ENCODE results near the gene EIF1.
"Not testable (repeated sequence)": the region's sequence is repeated elsewhere in the genome, so short reads cannot be mapped to it uniquely, and the experiment has no call there.

The EIF1 gene

GRCh38 chr17:41679740-41680425, 8.8 kb upstream of the EIF1 start:
- WGBS, 2 experiments: 64 to 71% methylated on average over 5 of the region's 5 CpGs
- H3K27me3 ChIP-seq (ENCODE audit: control insufficient read depth, insufficient read depth, low read length, poor library complexity, severe bottlenecking): no peaks in the 10 kb centered on the region
- H3K9me3 ChIP-seq (ENCODE audit: control insufficient read depth, low read length): no peaks in the 10 kb centered on the region
- H3K36me3 ChIP-seq (ENCODE audit: control insufficient read depth, insufficient read depth, low read length): no peaks in the 10 kb centered on the region
- peaks cover 7% of the 10 kb centered on the region for H3K4me1 ChIP-seq (ENCODE audit: control insufficient read depth, insufficient read depth, low read length)
- peak overlapping the region; percentile 40 for H3K27ac ChIP-seq (ENCODE audit: insufficient read depth, low read depth, low read length, poor library complexity, severe bottlenecking)
- no peak overlapping the region for H3K4me3 ChIP-seq (ENCODE audit: insufficient read depth, low read depth, low read length)

- H3K27me3 ChIP-seq (ENCODE audit: control insufficient read depth, insufficient read depth, low read length, poor library complexity, severe bottlenecking): no peaks in the 10 kb centered on the region
- peaks cover 7% of the 10 kb centered on the region for H3K4me1 ChIP-seq (ENCODE audit: control insufficient read depth, insufficient read depth, low read length)
- no peaks in the 10 kb centered on the region for H3K9me3 ChIP-seq (ENCODE audit: control insufficient read depth, low read length)
- no peaks in the 10 kb centered on the region for H3K36me3 ChIP-seq (ENCODE audit: control insufficient read depth, insufficient read depth, low read length)
- WGBS, 2 experiments: 77 to 80% methylated on average over 8 to 9 of the region's 10 CpGs
- H3K27ac ChIP-seq (ENCODE audit: insufficient read depth, low read depth, low read length, poor library complexity, severe bottlenecking): peak overlapping the region; percentile 40
- no peak overlapping the region for H3K4me3 ChIP-seq (ENCODE audit: insufficient read depth, low read depth, low read length)
These were observed 8.2 kb upstream of the EIF1 start for GRCh38 chr17:41680426-41681040.

DNA sequence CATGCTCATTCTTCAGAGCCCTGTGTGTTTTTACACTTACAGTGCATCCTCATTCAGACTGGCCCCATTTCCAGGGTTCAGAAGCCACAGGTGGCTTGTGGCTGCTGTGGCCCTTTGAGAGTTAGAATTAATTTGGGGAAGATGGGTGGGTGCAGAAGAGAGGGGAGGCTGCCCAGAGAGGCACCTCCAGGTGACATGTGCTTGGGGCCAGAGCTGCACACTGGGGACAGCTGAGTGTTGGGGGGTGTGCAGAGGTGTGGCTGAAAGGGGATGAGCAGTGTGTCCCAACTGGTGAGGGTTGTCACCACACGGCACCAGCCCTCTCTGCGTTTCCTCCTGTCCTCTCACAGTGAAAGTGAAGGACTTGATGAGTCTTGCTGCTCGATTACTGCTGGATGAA, 6.9 kb upstream of the EIF1 start:
- Histone ChIP-seq H3K4me3 (ENCODE audit: insufficient read depth, low read depth, low read length) (no peak overlapping the region), H3K36me3 (ENCODE audit: control insufficient read depth, insufficient read depth, low read length) (no peaks in the 10 kb centered on the region), H3K27me3 (ENCODE audit: control insufficient read depth, insufficient read depth, low read length, poor library complexity, severe bottlenecking) (no peaks in the 10 kb centered on the region), H3K4me1 (ENCODE audit: control insufficient read depth, insufficient read depth, low read length) (peaks cover 7% of the 10 kb centered on the region), H3K9me3 (ENCODE audit: control insufficient read depth, low read length) (no peaks in the 10 kb centered on the region), H3K27ac (ENCODE audit: insufficient read depth, low read depth, low read length, poor library complexity, severe bottlenecking) (no peak overlapping the region)
- WGBS, 2 experiments: 87 to 92% methylated on average over 3 of the region's 3 CpGs

DNA sequence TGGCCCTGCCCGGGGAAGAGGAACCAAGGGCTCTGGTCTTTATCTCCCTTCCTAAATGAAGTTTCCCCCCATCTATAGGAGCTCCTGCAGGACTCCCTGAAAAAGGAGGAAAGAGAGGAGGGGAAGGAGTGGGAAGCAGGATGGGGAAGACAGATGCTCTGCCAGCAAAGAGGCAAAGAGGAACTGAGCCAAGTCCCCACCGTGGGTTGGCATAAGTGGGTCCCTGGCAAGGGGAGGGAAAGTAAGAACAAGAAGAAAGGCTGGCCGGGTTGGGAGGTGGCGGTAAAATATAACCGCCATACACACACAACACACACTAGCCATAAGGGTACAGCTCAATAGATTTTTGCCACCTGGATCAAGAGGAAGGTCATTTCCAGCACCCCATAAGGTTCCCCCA, 6.1 kb upstream of the EIF1 start:
- no peak overlapping the region for H3K4me3 ChIP-seq (ENCODE audit: insufficient read depth, low read depth, low read length)

GRCh38 chr17:41683441-41684007, 5.2 kb upstream of the EIF1 start:
- Histone ChIP-seq H3K4me3 (ENCODE audit: insufficient read depth, low read depth, low read length) (no peak overlapping the region), H3K9me3 (ENCODE audit: control insufficient read depth, low read length) (no peaks in the 10 kb centered on the region), H3K27ac (ENCODE audit: insufficient read depth, low read depth, low read length, poor library complexity, severe bottlenecking) (no peak overlapping the region), H3K36me3 (ENCODE audit: control insufficient read depth, insufficient read depth, low read length) (no peaks in the 10 kb centered on the region), H3K4me1 (ENCODE audit: control insufficient read depth, insufficient read depth, low read length) (peaks cover 7% of the 10 kb centered on the region), H3K27me3 (ENCODE audit: control insufficient read depth, insufficient read depth, low read length, poor library complexity, severe bottlenecking) (no peaks in the 10 kb centered on the region)
- 74 to 76% methylated on average over 8 of the region's 8 CpGs for WGBS, 2 experiments

More for the DNA sequence above, 6.1 kb upstream of the EIF1 start:
- WGBS, 2 experiments: 93 to 94% methylated on average over 5 of the region's 5 CpGs
- Histone ChIP-seq H3K27me3 (ENCODE audit: control insufficient read depth, insufficient read depth, low read length, poor library complexity, severe bottlenecking) (no peaks in the 10 kb centered on the region), H3K27ac (ENCODE audit: insufficient read depth, low read depth, low read length, poor library complexity, severe bottlenecking) (no peak overlapping the region), H3K36me3 (ENCODE audit: control insufficient read depth, insufficient read depth, low read length) (no peaks in the 10 kb centered on the region), H3K4me1 (ENCODE audit: control insufficient read depth, insufficient read depth, low read length) (peaks cover 7% of the 10 kb centered on the region), H3K9me3 (ENCODE audit: control insufficient read depth, low read length) (no peaks in the 10 kb centered on the region)

- Histone ChIP-seq H3K4me3 (ENCODE audit: insufficient read depth, low read depth, low read length) (no peak overlapping the region), H3K36me3 (ENCODE audit: control insufficient read depth, insufficient read depth, low read length) (no peaks in the 10 kb centered on the region), H3K9me3 (ENCODE audit: control insufficient read depth, low read length) (no peaks in the 10 kb centered on the region), H3K27me3 (ENCODE audit: control insufficient read depth, insufficient read depth, low read length, poor library complexity, severe bottlenecking) (no peaks in the 10 kb centered on the region), H3K4me1 (ENCODE audit: control insufficient read depth, insufficient read depth, low read length) (peaks cover 7% of the 10 kb centered on the region), H3K27ac (ENCODE audit: insufficient read depth, low read depth, low read length, poor library complexity, severe bottlenecking) (no peak overlapping the region)
- WGBS, 2 experiments: 73% methylated on average over 3 to 4 of the region's 4 CpGs
These were observed 4.7 kb upstream of the EIF1 start for GRCh38 chr17:41684035-41684434.

DNA sequence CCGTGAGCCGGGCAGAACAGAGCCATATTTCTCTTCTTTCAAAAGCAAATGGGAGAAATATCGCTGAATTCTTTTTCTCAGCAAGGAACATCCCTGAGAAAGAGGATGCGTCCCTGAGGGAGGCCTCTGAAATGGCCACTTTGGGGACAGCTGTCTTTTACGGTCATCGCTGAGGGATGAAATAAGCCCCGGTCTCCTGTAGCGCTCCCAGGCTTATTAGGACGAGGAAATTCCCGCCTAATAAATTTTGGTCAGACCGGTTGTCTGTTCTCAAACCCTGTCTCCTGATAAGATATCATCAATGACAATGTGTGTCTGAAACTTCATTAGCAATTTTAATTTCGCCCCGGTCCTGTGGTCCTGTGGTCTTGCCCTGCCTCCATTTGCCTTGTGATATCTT, 2.9 kb upstream of the EIF1 start:
- not testable (repeated sequence) for H3K4me3 ChIP-seq (ENCODE audit: insufficient read depth, low read depth, low read length); H3K27me3 ChIP-seq (ENCODE audit: control insufficient read depth, insufficient read depth, low read length, poor library complexity, severe bottlenecking); H3K9me3 ChIP-seq (ENCODE audit: control insufficient read depth, low read length); H3K4me1 ChIP-seq (ENCODE audit: control insufficient read depth, insufficient read depth, low read length); H3K36me3 ChIP-seq (ENCODE audit: control insufficient read depth, insufficient read depth, low read length); H3K27ac ChIP-seq (ENCODE audit: insufficient read depth, low read depth, low read length, poor library complexity, severe bottlenecking)
- WGBS, 2 experiments: 93 to 94% methylated on average over 13 of the region's 13 CpGs

- Histone ChIP-seq H3K27me3 (ENCODE audit: control insufficient read depth, insufficient read depth, low read length, poor library complexity, severe bottlenecking) (no peaks in the 10 kb centered on the region), H3K36me3 (ENCODE audit: control insufficient read depth, insufficient read depth, low read length) (peaks cover 13% of the 10 kb centered on the region), H3K4me1 (ENCODE audit: control insufficient read depth, insufficient read depth, low read length) (no peaks in the 10 kb centered on the region), H3K27ac (ENCODE audit: insufficient read depth, low read depth, low read length, poor library complexity, severe bottlenecking) (no peak overlapping the region), H3K9me3 (ENCODE audit: control insufficient read depth, low read length) (no peaks in the 10 kb centered on the region), H3K4me3 (ENCODE audit: insufficient read depth, low read depth, low read length) (no peak overlapping the region)
- 92 to 94% methylated on average over 4 of the region's 4 CpGs for WGBS, 2 experiments
These were observed 2.4 kb upstream of the EIF1 start for GRCh38 chr17:41686281-41686680.

DNA sequence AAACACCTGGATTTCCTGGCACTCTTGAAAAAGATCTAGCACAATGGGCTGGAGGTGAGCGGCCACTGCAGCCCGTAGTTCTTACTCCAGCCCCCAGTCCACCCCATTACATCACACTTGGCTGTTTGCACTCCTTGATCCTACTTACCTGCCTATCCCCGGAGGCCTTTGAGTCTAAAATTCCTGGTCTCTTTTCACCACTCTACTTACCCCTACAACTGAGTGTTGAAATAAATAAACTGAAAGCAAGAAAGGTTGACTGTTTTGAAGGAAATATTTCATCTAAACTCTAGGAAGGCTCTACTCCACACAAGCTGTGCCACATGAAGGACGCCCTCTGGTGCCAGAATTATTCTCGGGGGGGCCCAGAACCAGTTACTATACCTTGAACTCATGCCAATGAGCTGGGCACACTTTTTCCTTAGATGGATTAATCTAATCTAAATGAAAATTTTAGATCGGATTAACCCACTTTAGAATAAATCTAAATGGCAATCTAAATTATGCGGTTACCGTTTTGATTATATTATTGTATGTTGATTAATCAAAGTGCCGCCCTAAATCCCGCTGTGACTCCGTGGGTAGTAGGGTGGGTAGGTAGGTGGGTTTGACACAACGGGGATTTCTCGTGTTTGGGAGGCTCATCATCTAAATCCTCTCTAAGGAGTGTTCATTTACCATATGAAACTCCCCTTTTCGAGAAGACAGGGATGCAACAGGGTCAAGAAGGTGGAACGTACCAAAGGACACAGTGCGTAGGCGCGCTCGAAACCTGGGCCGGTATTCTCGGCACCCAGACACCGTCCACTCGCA, 651 bp upstream of the EIF1 start:
- Histone ChIP-seq H3K9me3 (ENCODE audit: control insufficient read depth, low read length) (no peaks in the 10 kb centered on the region), H3K4me1 (ENCODE audit: control insufficient read depth, insufficient read depth, low read length) (no peaks in the 10 kb centered on the region), H3K27me3 (ENCODE audit: control insufficient read depth, insufficient read depth, low read length, poor library complexity, severe bottlenecking) (no peaks in the 10 kb centered on the region), H3K4me3 (ENCODE audit: insufficient read depth, low read depth, low read length) (peak overlapping the region; percentile 86), H3K27ac (ENCODE audit: insufficient read depth, low read depth, low read length, poor library complexity, severe bottlenecking) (no peak overlapping the region), H3K36me3 (ENCODE audit: control insufficient read depth, insufficient read depth, low read length) (peaks cover 28% of the 10 kb centered on the region)
- WGBS, 2 experiments: 11 to 13% methylated on average over 23 of the region's 23 CpGs
